HepG2 (cell line): Measurements from ENCODE around the gene FBXW5.

Source experiments
- HNRNPUL1 ChIP-seq: fragments of 200-400 bp; formaldehyde crosslinking; IDR thresholded peaks from 2 replicates; pipeline ENCODE4 v1.6.1; 2017; ENCODE audit warnings: low read depth, mild to moderate bottlenecking, low read length, moderate library complexity
- RCOR2 ChIP-seq: IDR thresholded peaks from 2 replicates; pipeline ENCODE4 v1.6.1; 2016; ENCODE audit warnings: missing biosample characterization, missing genetic modification reagents
- RXRA ChIP-seq: sonication (generic); formaldehyde crosslinking; IDR thresholded peaks from 2 replicates; pipeline ENCODE4 v1.5.1; 2020; ENCODE audit warnings: missing genetic modification reagents
- YY1 ChIP-seq: IDR thresholded peaks from 2 replicates; pipeline ENCODE4 v1.6.1; 2011; ENCODE audit warnings: low read length, low read depth, moderate library complexity, mild to moderate bottlenecking; ENCODE audit not compliant: insufficient read depth, insufficient replicate concordance

- TF ChIP-seq YY1 (no peak), RCOR2 (CRISPR knock-in tag) (no peak), RXRA (CRISPR knock-in tag) (no peak), HNRNPUL1 (no peak)
These were observed 16.4 kb upstream of the FBXW5 start for GRCh38 chr9:136960938-136961275.
